G401 (cell line): ENCODE measurements around the gene TLR4. TPM values are rescaled to one million over a fixed set of nuclear protein-coding genes. Genes with fewer than 3 reads are reported as not detected.
A peak's percentile ranks its signal among the peaks of the same experiment; 100 is the strongest.

Source experiments
- DNase-seq: peaks from one replicate; pipeline ENCODE4 v3.0.0-alpha.2; 2015; ENCODE audit warnings: low spot score
- in situ Hi-C: cut with HindIII; loops from 2 replicates; pipeline ENCODE4 v1.10.0; 2016; ENCODE audit warnings: low sequenced_read_pairs, mixed read lengths
- total RNA-seq: library from RNA; depleted of rRNA; stranded (reverse); fragments of >200 nt; shearing (Covaris generic); gene quantifications from 2 replicates; pipeline ENCODE4 v1.2.3, GENCODE V29; 2014; rRNA removed

TLR4 gene
- not detected in 2 replicates for total RNA-seq

DNA sequence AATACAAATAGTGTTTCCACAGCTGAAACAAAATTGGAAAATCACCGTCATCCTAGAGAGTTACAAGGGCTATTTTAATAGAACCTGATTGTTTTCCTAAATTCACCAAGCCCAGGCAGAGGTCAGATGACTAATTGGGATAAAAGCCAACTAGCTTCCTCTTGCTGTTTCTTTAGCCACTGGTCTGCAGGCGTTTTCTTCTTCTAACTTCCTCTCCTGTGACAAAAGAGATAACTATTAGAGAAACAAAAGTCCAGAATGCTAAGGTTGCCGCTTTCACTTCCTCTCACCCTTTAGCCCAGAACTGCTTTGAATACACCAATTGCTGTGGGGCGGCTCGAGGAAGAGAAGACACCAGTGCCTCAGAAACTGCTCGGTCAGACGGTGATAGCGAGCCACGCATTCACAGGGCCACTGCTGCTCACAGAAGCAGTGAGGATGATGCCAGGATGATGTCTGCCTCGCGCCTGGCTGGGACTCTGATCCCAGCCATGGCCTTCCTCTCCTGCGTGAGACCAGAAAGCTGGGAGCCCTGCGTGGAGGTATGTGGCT, at the start of gene TLR4:
Gene TLR4, plus strand, starts transcription at position 380 of the 552 bp plus-strand sequence. Its CDS starts 70 bp downstream, at position 450.
- in situ Hi-C loops, result no loop called here
- peak; percentile 65 for DNase-seq

DNA sequence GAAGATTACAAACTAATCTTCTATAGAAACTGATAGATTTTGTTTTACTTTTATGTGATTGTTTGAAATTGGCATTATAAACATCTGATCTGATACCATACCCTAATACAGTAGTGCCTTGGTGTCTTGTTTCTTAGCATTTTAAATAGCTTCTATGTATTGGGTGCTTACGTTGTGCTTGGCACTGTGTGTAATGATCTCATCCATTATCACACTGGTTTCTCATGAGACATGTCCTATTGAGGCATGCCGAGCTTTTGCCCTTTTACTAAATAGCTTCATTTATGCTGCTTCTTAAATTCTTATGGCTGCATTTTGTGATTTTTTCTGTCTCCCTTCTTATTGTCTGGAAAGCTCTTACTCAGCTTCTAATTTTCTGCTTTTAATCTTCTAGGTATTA, 48.2 kb upstream of the TLR4 start:
- in situ Hi-C loops, result no loop called here
- DNase-seq, result no peak

DNA sequence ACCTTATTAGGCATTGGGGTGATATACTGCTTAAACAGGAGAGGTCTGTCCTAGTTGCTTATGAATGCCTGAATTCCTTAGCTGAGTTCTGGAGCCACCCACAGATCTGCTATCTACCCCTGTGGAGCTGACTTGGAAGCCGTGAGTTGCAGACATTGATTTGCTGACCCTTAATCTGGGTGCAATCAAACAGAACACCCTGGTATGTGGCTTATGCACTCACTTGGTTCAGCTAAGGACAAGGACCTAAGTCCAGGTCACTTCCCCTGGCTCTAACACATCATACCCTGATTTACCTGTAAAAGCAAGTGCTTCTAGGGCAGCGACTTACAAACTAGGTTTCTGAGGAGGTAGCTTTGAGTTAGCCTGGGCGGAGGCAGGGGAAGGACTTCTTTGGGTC, 41.6 kb upstream of the TLR4 start:
- DNase-seq, result no peak
- in situ Hi-C loops, result no loop called here

DNA sequence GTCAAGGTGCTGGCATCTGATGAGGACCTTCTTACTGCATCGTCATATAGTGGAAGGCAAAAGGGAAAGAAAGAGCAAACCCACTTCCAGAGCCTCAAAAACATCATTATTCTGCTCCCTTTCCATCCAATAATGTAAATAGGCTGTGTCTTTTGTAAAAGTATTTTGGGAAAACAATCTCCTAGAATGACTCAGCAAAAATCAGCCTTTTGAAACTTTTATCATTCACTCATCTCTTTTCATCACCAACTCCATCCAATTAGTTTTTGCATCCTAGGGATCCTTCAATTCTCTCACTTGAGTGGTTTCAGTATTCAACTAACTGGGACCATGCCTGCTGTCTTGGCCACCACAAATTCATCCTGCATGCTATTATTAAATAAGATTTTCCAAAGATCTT, 39.8 kb upstream of the TLR4 start:
- in situ Hi-C loops, result no loop called here

DNA sequence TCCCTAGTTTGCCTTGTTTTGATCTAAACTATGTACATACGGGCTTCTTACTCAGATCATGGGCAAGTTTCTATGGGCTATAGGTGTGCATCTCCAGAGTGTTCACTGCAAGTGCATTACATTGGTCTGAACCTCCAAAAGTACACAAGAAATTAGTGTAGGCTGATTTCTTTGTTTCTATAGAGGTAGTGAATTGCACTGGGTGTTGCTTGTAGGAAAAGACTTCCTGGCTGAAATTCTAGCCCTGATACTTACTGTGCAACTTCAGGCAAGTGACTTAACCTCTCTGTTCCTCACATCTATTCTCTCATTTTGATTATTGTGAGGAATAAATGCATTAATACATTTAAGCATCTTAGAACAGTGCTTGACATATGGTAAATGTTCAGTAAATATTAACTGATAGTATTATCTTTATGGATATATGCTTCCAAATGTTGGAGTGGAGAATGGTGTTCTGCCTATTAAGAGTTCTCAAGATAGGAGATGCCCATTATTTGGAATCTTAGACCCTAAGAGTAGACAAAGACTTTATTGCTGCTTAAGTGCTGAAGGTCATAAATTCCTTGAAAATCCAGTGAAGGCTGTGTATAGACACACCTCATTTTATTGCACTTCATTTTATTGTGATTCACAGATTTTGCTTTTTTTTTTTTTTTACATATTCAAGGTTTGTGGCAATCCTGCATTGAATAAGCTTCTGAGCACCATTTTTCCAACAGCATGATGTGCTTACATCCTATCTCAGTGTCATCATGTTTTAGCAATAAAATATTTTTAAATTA, 38.4 kb upstream of the TLR4 start:
- DNase-seq, result no peak
- in situ Hi-C loops, result no loop called here

More for the DNA sequence above, 39.8 kb upstream of the TLR4 start:
- DNase-seq, result no peak

DNA sequence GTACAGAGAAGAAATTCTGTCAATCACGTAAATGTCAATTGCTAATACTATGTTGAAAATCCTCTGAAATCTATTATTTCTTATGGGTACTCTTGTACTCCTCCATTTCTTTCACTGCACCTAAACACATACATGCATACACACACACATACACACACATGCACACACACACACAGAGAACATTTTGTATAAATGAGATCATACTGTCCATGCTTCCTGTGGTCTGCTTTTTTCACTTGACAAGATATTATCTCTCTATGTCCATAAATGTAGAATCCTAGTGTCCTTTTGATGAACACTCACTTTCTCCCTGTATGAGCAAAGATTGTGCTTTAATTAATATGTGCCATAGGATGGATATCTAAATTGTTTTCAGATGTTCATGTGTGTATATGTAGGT, 32.7 kb upstream of the TLR4 start:
- in situ Hi-C loops, result no loop called here
- no peak for DNase-seq

DNA sequence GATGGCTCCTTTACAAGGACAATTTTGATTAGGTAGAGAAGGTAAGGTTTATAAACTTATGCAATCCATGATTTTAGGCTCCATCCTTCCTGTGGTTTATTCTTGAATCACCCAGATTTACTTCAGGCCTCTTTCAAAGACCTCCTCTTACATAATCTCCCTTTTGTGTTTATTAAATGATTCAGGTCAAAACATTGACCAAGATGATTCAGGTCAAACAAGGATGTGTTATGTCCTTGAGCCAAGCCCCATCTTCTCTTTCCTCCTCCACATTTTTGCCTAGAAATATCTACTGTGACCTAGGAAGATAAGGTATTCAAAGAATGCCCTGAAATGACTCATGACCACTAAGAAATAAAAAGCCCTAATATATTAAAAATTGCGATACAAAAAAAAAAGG, 31.8 kb upstream of the TLR4 start:
- no peak for DNase-seq
- in situ Hi-C loops, result no loop called here

DNA sequence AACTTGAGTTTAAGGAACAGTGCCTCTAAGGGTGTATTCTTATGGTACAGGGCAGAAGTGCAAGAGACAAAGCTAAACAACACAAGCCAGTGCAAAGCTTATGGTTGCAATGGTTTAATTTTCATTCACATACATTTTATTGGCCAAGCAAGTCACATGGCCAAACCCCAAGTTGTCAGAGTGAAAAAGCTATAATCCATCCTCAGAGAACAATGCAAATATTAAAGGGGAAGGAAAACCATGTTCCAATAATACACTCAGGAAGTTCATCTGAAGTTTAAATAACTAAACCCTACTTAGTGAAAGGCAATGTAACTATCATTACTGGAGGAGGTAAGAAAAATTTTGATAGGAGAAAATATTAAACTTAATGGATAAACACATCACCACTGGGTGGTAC, 26.6 kb upstream of the TLR4 start:
- in situ Hi-C loops, result no loop called here
- no peak for DNase-seq

DNA sequence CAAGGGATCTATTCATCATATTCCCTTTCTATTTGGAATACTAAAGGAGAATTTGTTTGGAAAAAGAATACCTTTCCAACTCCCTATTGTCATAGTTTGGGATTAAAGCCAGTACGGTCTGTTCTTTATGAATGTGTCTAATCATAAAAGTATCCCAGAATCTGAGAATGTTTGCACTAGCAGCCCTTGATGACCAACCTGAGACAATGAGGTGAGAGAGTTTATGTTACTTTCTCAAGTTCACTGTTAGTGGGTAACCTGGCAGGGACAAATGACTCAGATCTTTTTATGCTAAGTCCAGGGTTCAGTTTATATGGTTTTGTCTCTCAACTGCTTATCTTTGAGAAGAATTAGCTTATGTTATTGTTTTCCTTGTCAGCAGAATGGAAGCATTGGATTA, 25.3 kb upstream of the TLR4 start:
- in situ Hi-C loops, result no loop called here
- no peak for DNase-seq

DNA sequence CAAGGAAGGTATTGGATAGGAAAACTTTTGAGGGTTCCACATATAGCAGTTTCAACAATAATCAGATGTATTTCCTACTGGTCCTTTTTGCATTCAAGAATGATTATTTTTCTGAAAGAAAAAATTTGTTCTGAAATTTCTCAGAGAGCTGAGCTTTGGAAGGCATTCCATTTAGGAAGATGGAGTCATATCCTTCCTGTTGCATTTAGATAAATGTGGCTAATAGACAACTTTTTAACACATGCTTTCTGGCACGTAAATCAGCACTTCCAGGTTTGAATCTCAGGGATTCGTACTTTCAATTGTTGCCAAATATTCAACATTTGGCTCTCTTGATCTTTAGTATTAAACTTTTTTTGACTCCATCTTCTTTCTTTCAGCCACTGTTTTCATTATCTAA, 24.8 kb upstream of the TLR4 start:
- DNase-seq, result no peak
- in situ Hi-C loops, result no loop called here

DNA sequence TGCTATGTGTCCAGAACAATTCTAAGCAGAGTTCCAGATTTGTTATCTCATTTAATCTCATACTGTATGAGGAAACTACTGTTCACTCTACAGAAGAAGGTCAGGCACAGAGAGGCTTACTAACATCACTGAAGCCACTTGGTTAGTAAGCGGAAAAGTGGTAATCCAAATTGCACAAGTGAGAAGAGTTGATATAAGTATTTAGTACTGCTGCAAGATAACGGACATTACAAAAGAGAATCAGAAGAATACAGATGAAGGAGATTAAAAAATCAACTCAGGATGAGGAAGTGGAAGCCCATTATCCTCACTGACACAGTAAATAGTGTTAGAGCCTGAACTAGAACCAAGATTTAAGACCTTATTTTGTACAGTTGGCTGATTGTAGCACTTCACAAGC, 22.3 kb upstream of the TLR4 start:
- DNase-seq, result no peak
- in situ Hi-C loops, result no loop called here

DNA sequence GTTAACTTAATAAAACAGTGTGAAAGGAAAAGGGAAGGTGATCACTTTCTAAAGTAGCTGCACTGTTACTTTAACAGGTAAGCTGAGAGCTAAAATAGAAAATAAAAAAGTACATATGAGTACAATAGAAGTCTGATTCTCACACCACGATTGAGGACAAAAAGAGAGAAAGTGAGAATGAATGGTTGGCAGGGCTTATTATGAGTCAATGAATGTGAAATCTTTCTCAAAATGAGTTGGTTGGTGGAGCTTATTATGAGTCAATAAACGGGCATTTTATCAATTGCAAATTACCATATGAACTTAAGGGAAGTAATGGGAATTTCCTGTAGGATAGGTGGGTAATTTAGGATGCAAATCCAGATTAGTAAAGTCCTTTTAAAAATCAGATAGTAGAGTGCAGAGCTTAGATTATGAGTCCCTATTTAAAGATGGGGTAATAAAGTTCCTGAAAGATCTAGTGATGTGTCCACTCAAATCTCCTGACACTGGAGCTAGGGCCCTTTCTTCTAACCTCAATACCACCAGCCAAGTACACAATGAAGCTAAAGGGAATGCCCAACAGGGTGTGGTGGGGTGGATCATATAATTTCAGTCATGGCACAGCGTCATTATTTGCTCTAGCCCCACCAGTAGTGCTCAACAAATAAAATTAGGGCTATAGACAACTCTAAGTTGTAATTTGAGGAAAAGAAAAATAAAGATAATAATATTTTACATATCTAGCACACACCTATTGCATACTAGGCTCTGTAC, 21.1 kb upstream of the TLR4 start:
- in situ Hi-C loops, result no loop called here
- DNase-seq, result no peak

DNA sequence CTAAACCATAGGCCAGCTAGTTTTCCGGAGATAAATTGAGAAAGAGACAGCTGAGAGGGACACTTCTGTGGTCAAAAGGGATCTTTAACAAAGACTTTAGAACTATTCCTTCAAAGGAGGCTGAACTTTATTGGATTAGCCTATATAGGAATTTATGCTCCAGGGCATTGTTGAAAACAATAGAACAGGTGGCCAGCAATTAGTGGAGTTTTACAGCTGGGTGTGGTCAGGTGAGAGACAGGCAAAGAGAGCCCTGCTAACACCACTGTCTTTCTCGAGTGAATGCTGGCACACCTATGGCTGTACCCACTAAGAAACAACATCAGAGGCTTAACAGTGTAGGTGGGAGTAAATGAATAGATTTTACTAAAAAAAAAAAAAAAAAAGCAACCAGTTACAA, 16.7 kb upstream of the TLR4 start:
- in situ Hi-C loops, result no loop called here
- no peak for DNase-seq

DNA sequence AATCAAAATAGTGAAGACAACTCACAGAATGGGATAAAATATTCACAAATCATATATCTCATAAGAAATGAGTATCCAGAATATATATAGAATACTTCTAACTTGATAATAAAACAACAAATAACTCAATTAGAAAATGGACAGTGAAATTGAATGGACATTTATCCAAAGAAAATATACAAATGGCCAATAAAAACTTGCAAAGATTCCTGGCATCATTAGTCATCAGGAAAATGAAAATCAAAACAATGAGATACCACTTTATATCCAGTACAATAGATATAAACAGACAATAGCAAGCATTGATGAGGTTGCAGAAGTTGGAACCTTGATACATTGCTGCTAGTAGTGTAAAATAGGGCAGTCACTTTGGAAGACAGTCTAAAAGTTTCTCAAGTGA, 12.8 kb upstream of the TLR4 start:
- DNase-seq, result no peak
- in situ Hi-C loops, result no loop called here

DNA sequence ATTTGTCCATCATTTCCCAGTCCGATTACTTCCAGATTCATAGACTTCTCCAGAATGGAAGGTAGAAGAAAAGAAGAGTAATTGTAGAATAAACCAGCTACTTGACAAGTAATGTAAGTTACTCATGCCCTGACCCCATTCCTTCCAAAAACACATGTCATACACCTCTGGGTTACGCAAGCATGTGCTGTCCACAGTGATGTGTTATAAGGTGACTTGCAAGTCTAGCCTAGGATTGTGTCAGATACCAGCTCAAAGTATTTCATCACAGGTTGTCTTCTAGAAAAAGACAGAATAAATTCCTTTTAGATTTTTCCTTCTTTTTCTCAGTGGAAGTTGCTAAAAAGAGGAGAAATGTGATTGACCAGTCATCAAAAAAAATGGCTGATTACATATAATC, 8.0 kb upstream of the TLR4 start:
- DNase-seq, result no peak
- in situ Hi-C loops, result no loop called here

DNA sequence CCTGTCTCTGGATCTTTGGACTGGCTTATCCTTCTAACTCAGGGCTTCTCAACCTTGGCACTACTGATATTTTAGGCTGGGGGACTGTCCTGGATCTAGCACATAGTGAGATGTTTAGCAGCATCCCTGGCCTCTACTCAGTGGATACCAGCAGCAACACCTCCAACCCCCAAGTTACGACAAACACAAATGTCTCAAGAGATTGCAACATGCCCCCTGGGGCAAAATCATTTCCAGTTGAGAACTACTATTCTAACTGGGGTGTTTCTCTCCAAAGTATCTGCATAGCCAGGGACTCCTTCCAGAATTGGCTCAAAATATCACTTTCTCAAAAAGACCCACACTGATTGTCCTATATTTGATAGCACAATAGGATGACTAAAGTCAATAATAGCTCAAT, 7.2 kb upstream of the TLR4 start:
- in situ Hi-C loops, result no loop called here

DNA sequence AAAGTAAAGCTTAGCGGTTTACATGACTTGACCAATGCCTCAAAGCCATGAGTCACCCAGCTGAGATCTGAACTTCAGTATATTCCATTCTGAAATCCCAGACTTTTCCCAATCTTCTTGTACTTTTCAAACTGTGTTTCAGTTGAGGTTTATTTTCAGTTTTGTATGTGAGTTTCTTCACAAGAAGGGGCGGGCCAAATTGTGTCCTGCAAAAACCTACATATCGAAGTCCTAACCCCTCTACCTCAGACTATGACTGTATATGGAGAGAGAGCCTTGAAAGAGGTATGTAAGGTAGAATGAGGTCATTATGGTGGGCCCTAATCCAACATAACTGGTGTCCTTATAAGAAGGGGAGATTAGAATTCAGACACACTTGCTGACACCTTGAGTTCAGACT, 666 bp upstream of the TLR4 start:
- no peak for DNase-seq
- in situ Hi-C loops, result no loop called here

More for the DNA sequence above, 7.2 kb upstream of the TLR4 start:
- DNase-seq, result no peak

DNA sequence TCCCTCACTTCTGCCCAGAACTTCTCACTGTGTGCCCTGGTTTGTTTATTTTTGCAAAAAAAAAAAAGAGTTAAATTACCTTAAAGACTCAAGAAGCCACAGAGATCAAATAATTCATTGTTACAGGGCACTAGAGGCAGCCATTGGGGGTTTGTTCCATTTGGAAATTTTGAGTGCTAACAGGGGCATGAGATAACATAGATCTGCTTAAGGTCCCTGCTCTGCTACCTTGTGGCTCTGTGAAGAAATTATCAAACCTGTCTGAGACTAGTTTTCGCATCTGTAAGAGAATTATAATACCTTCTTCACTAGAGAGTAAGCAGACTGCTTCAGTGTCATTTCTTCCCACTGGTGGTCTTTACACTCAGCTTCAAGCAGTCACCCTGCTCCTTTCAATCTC, 394 bp downstream of the TLR4 start:
- no peak for DNase-seq
- in situ Hi-C loops, result no loop called here

DNA sequence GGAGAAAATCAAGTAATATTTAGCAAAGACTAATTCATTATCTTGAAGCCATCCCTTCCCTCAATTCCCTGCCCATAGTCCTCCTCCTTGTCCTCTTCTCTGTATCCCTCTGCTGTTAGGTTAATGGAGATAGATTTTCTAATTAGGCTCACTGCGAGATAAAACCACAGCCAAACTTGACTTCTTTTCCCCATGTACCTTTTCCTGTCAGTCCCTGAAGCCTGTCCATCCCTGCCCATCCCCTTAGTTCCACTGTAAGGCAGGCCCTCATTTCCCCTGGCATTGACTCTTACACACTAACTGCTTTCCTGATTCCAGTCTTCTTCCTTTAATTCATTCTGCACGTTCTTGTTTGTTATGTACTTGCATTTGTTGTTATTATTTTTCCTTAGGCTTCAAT, 1.2 kb downstream of the TLR4 start:
- no peak for DNase-seq
- in situ Hi-C loops, result no loop called here

DNA sequence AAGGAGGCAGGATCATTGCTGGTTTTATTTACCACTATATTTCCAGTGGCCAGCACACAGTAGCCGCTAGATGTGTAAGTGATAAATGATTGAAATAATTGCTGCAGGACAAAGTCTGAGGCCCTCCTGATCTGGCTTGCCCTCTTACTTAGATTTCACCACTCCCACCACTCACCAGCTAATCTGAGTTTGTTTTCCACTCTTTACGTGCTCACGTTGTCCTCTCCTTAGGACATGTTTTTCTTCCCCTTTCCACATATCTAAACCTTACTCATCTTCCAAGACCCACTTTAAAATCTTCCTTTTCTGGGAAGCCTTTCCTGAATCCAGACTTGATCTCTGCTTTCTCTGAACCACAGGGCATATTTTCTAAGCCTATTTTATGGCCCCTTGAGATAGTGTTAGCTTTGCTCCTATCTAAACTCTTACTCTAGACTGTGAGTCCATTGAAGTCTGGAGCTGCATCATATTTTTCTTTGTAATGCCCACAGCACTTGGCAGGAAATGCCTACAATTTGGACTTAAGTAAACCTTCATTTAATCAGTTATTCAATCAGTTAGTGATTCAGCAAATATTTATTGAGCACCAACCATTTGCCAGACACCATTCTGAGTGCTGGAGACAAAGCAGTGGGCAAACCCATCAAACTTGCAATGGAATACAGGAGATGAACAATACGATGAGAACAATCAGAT, 2.4 kb downstream of the TLR4 start:
- in situ Hi-C loops, result no loop called here
- no peak for DNase-seq
